Stimulated activated CD8-positive, alpha-beta memory T cell treated with anti-CD3 and anti-CD28 coated beads, Interleukin-12 subunit alpha, Interleukin-12 subunit beta, amount 100 ng/mL, for 4 hours (primary cell): ENCODE measurements around the gene GRK5.

Experiments used
- DNase-seq: peaks from one replicate; pipeline ENCODE4 v3.0.0-alpha.2; 2020; ENCODE audit warnings: low read depth

Gene GRK5

GRCh38 chr10:119384127-119384526 is 176.8 kb downstream of the GRK5 start:
- DNase-seq = no peak

GRCh38 chr10:119386666-119387065 is 179.3 kb downstream of the GRK5 start:
- no peak for DNase-seq

- no peak for DNase-seq
These were observed 181.5 kb downstream of the GRK5 start for GRCh38 chr10:119388849-119389345.

- no peak for DNase-seq
These were observed 184.3 kb downstream of the GRK5 start for GRCh38 chr10:119391440-119392251.

GRCh38 chr10:119393019-119393418 is 185.6 kb downstream of the GRK5 start:
- no peak for DNase-seq

GRCh38 chr10:119393421-119393820 is 186.1 kb downstream of the GRK5 start:
- DNase-seq = no peak

- DNase-seq = no peak
These were observed 186.5 kb downstream of the GRK5 start for GRCh38 chr10:119393845-119394244.

- DNase-seq = no peak
These were observed 187.4 kb downstream of the GRK5 start for GRCh38 chr10:119394657-119395279.

- no peak for DNase-seq
These were observed 188.1 kb downstream of the GRK5 start for GRCh38 chr10:119395280-119396007.

- DNase-seq = no peak
These were observed 188.8 kb downstream of the GRK5 start for GRCh38 chr10:119396008-119396708.

- no peak for DNase-seq
These were observed 189.3 kb downstream of the GRK5 start for GRCh38 chr10:119396709-119397071.

- DNase-seq = no peak
These were observed 190.0 kb downstream of the GRK5 start for GRCh38 chr10:119397416-119397815.

- DNase-seq = no peak
These were observed 191.6 kb downstream of the GRK5 start for GRCh38 chr10:119398996-119399395.

- no peak for DNase-seq
These were observed 192.1 kb downstream of the GRK5 start for GRCh38 chr10:119399466-119399865.

- no peak for DNase-seq
These were observed 194.5 kb downstream of the GRK5 start for GRCh38 chr10:119401671-119402395.

GRCh38 chr10:119403921-119404320 is 196.6 kb downstream of the GRK5 start:
- DNase-seq = no peak

GRCh38 chr10:119404719-119405519 is 197.5 kb downstream of the GRK5 start:
- DNase-seq = no peak

GRCh38 chr10:119405520-119405807 is 198.1 kb downstream of the GRK5 start:
- DNase-seq = no peak

GRCh38 chr10:119406137-119406536 is 198.8 kb downstream of the GRK5 start:
- DNase-seq = no peak

- no peak for DNase-seq
These were observed 199.4 kb downstream of the GRK5 start for GRCh38 chr10:119406601-119407253.
